Inferior parietal cortex (tissue), 1 donor: ENCODE data around the gene CHST8.
"Not testable (repeated sequence)": the region's sequence is repeated elsewhere in the genome, so short reads cannot be mapped to it uniquely, and the experiment has no call there.

ENCODE experiments used
- DNase-seq: peaks from one replicate; pipeline ENCODE4 v3.0.0-alpha.2; 2016; ENCODE audit errors: extremely low spot score

The CHST8 gene, protein sequence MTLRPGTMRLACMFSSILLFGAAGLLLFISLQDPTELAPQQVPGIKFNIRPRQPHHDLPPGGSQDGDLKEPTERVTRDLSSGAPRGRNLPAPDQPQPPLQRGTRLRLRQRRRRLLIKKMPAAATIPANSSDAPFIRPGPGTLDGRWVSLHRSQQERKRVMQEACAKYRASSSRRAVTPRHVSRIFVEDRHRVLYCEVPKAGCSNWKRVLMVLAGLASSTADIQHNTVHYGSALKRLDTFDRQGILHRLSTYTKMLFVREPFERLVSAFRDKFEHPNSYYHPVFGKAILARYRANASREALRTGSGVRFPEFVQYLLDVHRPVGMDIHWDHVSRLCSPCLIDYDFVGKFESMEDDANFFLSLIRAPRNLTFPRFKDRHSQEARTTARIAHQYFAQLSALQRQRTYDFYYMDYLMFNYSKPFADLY

DNA sequence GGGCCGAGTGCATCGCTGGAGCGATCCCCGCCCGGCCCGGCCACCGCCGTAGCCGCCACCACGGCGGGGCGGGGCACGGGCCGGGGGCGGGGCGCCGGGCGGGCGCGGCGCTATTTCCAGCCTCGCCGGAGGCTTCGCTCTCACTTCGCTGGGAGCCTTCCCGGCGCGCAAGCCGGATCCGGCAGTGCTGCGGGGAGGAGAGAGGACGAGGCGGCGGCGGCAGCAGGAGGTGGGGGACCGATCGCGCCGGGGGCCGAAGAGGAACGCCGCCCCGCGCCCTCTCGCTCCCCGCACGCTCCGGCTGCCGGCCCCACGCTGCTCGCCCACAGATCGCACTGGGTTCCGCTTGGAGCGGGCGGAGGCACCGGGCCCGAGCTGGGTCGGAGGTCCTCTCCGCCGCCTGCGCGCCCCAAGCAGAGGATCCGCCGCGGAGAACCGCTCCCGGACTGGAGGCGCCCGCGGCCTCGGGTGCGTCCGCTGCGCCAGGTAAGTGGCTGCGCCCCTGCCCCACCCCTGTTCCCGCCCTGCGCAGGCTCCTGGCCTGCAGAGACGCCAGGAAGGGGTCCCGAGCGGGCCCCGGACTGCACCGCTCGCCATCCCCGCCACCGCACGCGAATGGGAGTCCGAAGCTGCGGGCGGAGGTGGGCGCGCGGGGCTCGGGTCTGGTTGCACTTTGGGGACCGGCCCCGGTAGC, at the start of gene CHST8:
TSS of gene CHST8 (plus strand) at position 143 of the 694 bp plus-strand sequence. CDS start 67,309 bp downstream, outside the sequence.
- no peak for DNase-seq

DNA sequence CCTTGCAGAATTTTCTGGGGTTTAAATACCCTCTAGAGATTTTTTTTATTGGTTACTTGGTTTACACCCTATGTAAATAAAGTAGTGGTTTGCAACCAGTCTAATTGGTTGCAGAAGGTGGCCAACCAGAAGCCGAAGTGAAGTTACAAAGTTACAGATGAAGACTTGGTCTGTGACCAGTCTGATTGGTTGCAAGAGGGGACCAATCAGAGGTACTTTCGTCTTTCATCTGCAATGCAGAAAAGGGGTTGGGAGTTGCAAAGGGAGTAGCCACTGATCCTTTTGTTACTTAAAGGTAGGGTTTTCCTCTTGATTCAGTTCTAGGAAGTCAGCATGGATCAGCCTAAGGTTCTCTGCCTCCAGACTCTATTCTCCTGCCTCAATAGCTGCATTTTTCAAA, 48.8 kb upstream of the CHST8 start:
- DNase-seq, result no peak

DNA sequence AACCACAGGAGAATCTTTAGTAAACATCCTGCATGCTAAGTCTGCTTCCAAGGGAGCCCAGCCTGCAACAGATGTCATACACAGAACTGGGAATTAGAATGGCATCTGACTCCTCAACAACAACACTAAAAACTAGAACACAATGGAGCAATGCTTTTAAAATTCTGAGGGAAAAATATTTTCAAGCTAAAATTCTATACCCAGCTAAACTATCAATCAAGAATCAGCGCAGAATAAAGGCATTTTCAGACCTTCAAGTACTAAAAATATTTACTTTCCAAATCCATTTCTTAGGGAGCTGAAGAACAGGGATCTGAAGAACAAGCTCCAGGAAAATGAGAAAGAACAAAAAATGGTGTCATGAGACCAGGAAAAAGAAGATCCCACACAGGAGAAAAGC, 46.9 kb upstream of the CHST8 start:
- no peak for DNase-seq

DNA sequence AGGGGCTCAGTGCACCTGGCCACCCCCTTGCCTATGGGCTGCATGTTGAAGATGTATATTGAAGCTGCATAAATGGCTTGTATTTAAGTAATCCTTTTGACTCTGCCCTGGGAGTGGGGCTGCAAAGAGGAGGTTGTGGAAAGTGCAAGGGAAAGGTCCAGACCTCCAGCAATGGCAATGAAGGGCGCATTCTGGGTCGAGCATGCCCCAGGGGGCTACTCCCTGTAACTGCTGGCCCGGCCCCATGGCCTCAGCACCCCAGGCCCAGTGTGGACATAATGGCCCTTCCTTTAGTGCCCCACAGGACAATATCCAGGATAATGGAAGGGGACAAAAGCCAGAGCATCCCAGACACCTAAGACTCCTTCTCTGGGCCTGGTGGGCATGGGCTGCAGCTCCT, 43.1 kb upstream of the CHST8 start:
- no peak for DNase-seq

DNA sequence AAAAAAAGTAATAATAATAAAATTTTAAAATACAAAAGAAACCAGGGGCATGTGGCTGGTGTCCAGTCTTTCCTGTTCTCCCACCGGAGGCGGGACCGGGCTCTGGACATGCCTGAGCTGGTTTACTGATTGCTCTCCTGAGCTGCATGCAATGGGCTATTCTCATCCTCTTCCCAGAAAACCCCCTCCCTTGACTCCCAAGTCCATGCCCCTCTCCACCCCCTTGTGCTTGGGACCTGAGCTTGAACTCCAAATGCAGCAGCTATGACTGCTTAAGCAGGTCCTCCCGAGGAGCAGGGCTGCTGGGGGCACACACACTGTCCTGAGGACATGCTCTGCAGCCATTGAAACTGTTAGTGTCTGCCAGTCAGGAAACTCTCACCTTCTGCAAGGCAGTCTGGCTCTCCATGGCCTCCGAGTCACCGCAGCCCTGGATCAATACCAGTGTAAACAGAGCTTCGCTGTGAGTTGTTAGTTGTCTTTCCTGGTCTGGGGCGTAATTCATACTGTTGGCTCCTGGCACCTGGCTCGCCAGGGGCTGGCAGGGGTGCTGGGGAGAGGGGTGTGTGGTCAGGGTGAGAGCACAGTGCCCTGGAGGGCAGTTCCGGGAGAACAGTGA, 41.6 kb upstream of the CHST8 start:
- DNase-seq, result no peak

DNA sequence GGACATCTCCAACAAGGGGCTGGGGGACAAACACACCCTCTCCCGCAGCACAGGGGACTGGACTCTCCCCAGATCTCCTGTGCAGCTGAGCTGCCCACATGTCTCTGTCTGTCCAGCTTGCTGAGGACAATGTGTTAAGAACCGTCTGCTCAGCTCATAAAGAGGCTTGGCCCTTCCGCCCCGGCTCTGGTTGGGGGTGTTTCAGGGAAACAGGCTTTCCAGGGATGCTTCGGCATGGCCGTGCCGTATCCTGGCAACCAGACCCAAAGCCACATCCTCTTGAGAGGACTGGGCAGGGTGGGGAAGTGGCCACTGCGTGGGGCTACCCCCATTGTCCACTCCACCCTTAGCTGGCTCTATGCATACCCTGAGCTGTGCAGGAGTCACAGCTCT, 41.1 kb upstream of the CHST8 start:
- no peak for DNase-seq

DNA sequence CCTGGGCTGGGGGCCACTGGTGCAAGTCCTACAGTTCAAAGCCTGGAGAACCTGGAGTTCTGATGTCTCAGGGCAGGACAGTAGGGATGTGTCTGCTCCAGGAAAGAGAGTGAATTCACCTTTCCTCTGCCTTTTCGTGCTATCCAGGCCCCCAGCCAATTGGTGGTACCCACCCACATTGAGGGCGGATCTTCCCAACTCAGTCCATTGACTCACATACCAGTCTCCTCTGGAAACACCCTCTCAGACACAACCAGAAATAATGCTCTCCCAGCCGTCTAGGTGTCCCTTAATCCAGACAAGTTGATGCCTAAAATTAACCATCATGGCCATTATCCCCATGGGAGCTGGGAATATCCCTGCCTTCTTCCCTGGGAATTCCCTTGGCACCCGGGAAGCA, 38.8 kb upstream of the CHST8 start:
- no peak for DNase-seq

DNA sequence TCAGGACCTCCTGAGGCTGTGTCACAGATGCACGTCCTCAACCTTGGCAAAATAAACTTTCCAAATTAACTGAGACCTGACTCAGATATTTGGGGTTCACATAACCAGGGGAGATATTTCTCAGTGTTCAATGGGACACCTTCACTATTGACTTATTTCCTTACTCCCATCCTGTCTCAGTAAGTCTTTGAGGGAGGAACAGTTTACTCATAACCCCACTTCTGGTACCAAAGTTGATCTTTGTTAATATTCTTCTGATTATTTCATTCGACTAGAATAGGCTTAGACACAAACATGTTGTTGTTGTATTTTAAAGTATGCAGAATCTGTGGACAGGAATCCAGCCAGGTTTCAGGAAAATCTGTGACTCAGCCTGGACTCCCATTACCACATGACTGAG, 34.6 kb upstream of the CHST8 start:
- no peak for DNase-seq

DNA sequence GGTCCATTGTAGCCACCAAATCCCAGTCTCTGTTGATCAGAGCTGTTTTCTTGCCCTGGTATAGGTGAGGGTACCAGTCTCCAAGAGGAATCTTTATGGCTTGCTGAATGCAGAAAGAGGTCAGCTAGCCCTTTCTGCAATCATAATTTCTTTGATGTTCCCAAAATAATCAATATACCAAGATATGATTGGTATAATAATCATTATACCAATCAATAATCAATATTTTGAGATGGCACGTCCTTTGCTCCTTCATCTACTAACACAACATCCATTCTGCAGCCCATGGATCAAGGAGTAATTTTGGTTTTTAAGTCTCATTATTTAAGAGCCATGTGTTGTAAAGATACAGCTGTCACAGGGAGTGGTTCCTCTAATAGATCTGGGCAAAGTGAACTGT, 31.5 kb upstream of the CHST8 start:
- no peak for DNase-seq

DNA sequence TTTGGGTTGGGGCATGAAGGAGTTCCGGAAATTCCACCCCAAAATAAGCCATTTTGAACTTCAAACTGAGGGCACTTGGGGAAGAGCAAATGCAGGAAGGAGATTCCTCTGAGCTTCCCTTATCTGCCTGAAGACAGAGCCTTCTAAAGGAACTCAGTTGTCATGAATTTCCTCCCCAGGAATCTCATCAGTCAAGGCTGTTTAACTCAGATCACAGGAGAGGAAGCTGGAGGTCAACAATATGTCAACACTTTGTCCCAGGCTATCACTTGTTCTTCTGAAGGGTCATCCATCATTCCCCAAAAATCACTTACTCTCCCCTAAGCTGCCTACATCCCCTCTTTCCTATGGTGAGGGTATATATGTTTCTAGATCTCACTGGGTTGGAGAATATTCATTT, 26.0 kb upstream of the CHST8 start:
- no peak for DNase-seq

DNA sequence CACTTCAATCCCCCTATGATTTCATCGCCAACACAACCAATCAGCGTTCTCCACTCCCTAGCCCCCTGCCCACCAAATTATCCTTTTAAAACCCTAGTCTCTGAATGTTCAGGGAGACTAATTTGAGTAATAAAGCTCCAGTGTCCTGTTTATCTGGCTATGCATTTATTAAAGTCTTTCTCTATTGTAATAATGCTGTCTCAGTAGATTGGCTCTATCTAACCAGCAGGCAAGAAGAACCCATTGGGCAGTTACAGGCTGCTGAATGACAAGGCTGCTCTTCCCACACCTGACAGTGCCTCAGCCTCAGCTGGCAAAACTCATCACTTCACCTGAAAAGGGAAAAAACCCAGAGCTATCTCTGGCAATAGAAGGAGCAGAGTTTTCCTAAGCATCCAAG, 20.2 kb upstream of the CHST8 start:
- no peak for DNase-seq

DNA sequence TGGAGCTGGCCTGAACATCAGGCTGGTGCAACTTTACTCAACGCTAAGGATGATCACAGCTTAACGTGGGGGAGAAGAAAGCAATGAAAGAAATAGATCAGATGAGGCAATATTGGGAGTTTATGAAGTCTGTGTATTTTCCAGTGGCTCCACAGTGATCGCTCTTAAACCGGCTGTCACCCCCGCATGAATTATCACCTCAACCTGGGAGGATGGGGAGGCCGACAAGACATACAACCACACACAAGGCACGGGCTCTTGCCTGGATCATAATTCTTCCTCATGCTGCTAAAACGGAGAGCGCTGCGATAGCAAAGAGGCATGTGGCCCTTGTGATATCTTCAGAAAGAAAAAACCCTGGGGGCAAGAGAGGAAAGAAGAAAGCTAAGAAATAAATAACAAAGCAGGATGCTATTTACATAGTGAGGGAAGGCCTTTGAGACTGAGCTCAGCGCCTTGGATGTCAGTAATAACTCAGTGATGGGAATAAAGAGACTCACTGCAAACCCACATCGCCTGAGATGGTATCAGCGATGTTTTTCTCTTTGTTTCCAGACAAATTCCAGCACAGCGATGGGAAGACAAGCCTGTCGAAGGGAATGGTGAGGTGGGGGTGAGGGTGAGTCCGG, 19.1 kb upstream of the CHST8 start:
- no peak for DNase-seq

DNA sequence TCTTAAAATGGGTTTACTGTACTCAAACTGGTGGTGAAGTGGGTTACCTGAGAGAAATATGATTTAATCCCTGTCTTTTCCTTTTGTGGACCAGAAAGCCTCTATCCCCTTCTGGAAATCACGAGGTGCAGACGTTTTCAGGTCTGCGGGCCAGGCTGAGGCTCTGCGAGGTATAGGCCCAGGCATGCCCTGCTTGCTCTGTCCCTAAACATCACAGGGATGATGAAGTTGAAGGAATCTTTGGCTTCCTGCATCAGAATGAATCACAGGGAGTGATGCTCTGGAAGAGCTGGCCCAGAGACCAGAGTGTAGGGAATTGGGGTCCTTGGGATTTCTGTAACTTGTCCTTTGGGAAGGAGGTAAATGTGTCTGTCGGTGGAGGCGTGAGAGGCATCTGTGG, 18.4 kb upstream of the CHST8 start:
- DNase-seq, result no peak

DNA sequence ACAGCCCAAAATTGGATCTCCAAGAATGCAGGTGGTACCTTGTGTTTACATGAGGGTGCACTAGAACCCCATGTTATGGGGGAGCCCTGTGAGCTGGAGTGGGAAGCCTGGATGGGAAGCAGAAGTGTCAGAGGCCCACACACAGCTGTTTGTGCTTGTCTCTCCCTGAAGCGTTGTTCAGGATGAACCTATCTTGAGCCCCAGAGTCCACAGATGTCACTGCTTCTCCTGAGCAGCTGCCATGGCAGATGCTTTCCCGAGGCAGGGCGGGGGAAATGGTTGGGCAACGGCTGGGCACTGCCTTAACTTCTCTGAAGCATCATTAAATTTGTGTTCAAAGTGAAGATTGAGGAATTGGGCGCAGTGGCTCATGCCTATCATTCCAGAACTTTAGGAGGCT, 17.1 kb upstream of the CHST8 start:
- DNase-seq, result no peak

DNA sequence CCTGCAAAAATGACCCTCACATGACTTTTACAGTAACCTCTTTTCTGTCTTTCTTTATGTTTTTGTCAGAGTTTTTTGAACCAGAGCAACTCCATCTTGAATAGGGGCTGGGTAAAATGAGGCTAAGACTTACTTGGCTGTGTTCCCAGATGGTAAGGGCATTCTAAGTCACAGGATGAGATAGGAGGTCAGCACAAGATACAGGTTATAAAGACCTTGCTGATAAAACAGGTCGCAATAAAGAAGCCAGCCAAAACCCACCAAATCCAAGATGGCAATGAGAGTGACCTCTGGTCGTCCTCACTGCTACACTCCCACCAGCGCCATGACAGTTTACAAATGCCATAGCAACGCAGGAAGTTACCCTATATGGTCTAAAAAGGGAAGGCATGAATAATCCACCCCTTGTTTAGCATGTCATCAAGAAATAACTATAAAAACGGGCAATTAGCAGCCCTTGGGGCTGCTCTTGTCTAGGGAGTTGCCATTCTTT, 15.9 kb upstream of the CHST8 start:
- not testable (repeated sequence) for DNase-seq

DNA sequence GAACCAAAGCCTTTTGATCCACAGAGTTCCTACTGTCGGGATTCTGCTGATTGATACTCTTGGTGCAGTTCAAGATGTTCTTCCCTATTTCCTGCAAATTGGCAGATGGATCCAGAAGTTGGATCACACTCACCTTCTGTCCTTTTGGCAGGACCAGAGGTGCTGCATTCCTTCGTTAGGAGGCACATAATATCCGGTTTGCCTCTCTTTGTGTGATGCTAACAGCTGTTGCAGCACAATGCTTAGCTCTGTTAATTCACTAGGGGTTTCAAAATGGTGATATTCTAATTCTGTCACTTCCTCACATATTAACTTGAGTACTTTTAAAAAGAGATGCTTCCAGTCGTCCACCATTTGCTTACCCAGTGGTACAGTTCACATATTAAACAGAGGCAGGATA, 15.2 kb upstream of the CHST8 start:
- no peak for DNase-seq

DNA sequence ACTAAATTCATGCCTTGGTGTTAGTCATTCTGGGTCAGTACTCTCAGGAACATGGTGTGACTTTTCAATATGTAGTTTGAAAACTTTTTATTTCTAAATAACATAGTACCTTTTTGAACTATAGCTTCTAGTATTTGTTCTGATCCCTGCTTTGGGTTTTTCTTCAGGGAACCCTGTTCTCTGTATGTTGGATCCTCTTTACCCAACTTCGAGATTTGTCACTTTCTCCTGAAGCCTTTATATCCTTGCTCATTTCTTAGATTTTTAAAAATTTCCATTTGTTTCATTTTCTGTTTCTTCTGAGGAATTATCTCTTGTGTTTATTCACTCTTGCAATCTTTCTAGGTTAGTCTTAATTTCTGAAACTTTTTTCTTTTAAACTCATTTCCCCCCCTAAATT, 12.4 kb upstream of the CHST8 start:
- no peak for DNase-seq

DNA sequence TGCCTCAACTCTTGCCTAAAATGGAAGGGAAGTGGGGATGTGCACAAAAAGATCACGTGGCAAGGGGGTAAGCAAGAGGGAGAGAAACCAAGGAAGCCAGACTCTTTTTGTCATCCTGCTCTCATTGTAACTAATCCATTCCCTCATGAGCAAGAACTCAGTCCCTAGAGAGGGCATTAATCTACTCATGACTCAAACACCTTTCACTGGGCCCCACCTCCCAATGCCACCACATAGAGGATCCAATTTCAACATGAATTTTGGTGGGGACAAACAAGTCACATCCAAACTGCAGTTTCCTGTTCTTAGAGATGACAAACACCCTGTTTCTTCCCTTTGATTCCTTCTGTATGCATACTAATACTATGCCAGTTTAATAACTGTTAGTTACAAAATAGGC, 11.2 kb upstream of the CHST8 start:
- no peak for DNase-seq

DNA sequence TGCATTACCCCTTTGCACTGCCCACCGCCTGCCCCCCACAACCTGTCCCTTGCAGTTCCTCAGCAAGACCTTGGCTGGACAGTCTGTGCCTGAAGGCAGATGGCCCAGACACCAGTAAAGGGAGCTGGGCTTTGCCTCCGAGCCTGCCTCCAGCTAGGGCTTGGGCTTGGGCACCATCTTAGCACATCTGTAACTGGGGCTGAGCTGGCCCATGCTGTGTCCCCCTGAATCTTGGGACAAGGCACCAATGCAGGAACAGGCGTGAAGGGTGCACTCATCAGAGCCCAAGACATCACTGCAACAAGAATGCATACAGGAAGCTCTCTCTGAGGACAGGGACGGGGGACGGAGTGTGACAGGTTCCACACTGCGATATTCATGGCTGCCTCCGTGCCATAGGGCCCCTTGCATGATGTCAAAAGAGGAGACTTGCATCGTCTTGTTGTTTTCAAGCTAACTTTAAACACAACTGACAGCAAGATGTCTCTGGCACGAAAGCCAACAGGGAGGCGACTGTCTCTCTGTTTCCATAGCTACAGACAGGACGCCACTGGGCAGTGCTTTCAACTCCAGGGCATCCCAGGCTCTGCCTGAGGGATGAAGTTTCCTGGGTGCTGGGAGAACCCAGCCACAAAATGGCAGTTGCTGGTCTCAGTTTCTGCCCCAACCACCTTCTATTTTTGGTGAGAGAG, 8.7 kb upstream of the CHST8 start:
- no peak for DNase-seq

DNA sequence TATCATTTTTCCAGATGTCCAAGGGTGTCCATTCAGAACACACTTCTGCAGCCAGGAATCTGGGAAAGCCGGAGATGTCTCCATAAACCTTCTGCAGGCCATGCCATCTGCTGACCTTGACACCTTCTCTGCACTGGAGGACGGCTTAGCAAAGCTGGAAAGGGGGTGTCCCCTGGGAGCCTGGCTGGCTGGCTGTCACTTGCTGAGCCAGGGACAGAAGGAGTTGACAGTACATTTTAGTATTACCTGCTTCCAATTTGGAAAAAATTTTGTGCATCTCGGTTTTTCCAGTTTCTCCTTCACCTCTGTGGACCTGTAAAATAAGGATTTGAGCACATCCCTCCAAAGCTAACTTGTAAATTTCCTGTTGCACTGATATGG, 8.1 kb upstream of the CHST8 start:
- no peak for DNase-seq

DNA sequence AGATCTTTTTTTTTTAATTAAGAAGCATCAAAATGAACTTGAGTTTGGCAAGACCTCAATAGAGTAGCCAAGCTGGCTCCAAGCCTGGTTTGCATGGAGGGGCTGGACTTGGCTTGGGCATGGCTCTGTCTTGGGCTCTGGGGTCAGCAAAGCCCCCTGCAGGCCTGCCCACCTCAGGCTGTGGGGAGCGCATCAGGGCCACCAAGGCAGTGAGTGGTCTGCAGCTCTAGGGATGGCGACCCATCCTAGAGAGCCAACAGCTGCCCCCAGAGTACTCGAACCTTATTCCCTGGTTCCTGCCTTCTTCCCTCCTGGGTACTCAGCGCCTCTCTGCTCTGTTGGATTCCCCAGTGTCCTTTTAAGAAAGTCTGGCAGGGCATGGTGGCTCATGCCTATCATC, 5.4 kb upstream of the CHST8 start:
- no peak for DNase-seq

DNA sequence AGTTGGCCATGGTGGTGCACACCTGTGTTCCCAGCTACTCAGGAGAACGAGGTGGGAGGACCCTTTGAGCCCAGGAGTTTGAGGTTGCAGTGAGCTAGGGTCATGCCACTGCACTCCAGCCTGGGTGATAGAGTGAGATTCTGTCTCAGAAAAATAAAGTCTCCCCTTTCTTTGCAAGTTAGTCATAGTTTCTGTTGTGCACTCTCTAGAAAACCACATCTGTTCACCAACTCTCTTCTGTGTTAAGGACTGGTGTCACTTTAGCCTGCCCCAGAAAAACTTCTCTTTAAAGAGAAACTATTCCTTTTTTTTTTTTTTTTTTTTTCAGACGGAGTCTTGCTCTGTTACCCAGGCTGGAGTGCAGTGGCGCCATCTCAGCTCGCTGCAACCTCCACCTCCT, 4.9 kb upstream of the CHST8 start:
- DNase-seq, result no peak
